Prostate gland (tissue), 2 donors: ENCODE measurements around the gene C1R. TPM values are rescaled to one million over a fixed set of nuclear protein-coding genes. Genes with fewer than 3 reads are reported as not detected.

Source experiments
- DNase-seq: peaks from one replicate; pipeline ENCODE4 v3.0.0-alpha.2; 2019; ENCODE audit warnings: low spot score
- H3K27ac ChIP-seq, 2 donors: fragments of 200-600 bp; sonication (generic); 2 replicates each; pipeline ENCODE4 v1.5.1; 2017 to 2019
- H3K27me3 ChIP-seq: fragments of 200-600 bp; sonication (generic); replicated peaks from 2 replicates; pipeline ENCODE4 v1.5.1; 2019; ENCODE audit not compliant: insufficient read depth
- H3K36me3 ChIP-seq, 2 donors: fragments of 200-600 bp; sonication (generic); 1 replicate in 1 of 2; 2 replicates in 1 of 2; pipeline versions ENCODE4 v1.5.1 to v1.8.1; 2017 to 2019
- H3K4me1 ChIP-seq: fragments of 200-600 bp; sonication (generic); replicated peaks from 2 replicates; pipeline ENCODE4 v1.5.1; 2019
- H3K4me3 ChIP-seq, 2 donors: fragments of 200-600 bp; sonication (generic); 2 replicates each; pipeline ENCODE4 v1.5.1; 2017 to 2019
- H3K9me3 ChIP-seq: fragments of 200-600 bp; sonication (generic); 2 replicates; pipeline ENCODE4 v1.5.1; 2017
- POLR2A ChIP-seq: fragments of 450-650 bp; IDR thresholded peaks from one replicate; pipeline ENCODE4 v1.6.1; 2016; ENCODE audit warnings: antibody characterized with exemption, mild to moderate bottlenecking
- POLR2AphosphoS5 ChIP-seq: sonication (generic); formaldehyde crosslinking; IDR thresholded peaks from one replicate; pipeline ENCODE4 v1.6.1; 2017; ENCODE audit warnings: antibody characterized with exemption
- WGBS: methylation state at CpG from one replicate; pipeline ENCODE4 v1.1.5; 2018; 5-methylcytosine and 5-hydroxymethylcytosine counted together
- intact Hi-C: fragments of 100-400 bp; cut with DNase I; formaldehyde crosslinking; loops from one replicate; pipeline ENCODE4 v1.14.2; 2022
- small RNA-seq, 2 donors: library from RNA; depleted of rRNA; stranded (forward); fragments of <200 nt; gene quantifications; one replicate each; pipeline ENCODE3, GENCODE V24; 2016
- total RNA-seq, 2 donors: library from RNA; depleted of rRNA; stranded (reverse); fragments of >200 nt; gene quantifications; one replicate each; pipeline ENCODE4 v1.1.0, GENCODE V29; 2016
- TF ChIP-seq, protein P1 (sequence below), 4 experiments: fragments of 200-600 bp in 2 of 4; fragments of 450-650 bp in 2 of 4; sonication (generic) in 2 of 4; IDR thresholded peaks; 1 replicate in 3 of 4; 2 replicates in 1 of 4; pipeline ENCODE4 v1.5.1; 2016 to 2019; ENCODE audit warnings: antibody characterized with exemption in 4 of 4, mild to moderate bottlenecking in 2 of 4, moderate library complexity in 2 of 4

The C1R gene
- total RNA-seq, 2 donors from 2014 or later, result 104 to 261 TPM

DNA sequence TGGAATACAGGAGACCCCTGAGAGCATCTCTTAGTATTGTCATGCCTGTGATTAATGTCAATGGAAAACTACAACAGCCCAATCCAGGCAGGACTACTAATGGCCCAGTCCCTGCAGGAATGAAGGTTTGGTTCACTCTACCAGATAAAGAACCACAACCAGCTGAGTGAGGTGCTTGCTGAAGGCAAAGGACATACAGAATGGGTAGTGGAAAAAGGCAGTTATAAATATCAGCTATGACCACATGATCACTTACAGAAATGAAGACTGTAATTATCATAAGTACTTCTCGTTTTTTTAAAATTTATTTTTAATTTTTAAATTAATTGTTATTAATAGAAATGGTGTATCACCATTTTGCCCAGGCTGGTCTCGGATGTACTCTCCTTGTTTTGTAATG is 56.8 kb downstream of the C1R start:
- no peaks in the 10 kb centered on the region for H3K27me3 ChIP-seq
- 82% methylated on average over 2 of the region's 2 CpGs for WGBS
- H3K4me3 ChIP-seq, result no peak overlapping the region
- no peak for DNase-seq
- TF ChIP-seq, protein P1, sequence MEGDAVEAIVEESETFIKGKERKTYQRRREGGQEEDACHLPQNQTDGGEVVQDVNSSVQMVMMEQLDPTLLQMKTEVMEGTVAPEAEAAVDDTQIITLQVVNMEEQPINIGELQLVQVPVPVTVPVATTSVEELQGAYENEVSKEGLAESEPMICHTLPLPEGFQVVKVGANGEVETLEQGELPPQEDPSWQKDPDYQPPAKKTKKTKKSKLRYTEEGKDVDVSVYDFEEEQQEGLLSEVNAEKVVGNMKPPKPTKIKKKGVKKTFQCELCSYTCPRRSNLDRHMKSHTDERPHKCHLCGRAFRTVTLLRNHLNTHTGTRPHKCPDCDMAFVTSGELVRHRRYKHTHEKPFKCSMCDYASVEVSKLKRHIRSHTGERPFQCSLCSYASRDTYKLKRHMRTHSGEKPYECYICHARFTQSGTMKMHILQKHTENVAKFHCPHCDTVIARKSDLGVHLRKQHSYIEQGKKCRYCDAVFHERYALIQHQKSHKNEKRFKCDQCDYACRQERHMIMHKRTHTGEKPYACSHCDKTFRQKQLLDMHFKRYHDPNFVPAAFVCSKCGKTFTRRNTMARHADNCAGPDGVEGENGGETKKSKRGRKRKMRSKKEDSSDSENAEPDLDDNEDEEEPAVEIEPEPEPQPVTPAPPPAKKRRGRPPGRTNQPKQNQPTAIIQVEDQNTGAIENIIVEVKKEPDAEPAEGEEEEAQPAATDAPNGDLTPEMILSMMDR (IDR thresholded peaks at IDR 0.05), result no peak
- TF ChIP-seq POLR2A (no peak), POLR2AphosphoS5 (no peak)
- H3K9me3 ChIP-seq, result no peaks in the 10 kb centered on the region
- intact Hi-C loops, result no loop called here
- no peak overlapping the region for H3K27ac ChIP-seq
- no peaks in the 10 kb centered on the region for H3K36me3 ChIP-seq
- no peaks in the 10 kb centered on the region for H3K4me1 ChIP-seq

DNA sequence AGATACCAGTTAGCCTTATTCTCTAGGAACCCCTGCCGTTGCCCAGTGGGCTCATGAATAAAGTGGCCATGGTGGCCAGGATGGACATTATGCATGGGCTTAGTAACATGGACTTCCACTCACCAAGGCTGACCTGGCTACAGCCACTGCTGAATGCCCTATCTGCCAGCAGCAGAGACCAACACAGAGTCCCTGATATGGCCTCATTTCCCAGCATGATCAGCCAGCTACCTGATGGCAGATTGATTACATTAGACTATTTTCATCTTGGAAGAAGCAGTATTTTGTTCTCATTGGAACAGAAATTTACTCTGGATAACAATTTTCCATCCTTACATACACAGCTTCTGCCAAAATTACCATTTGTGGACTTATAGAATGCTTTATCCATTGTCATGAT is 57.8 kb downstream of the C1R start:
- no peak for DNase-seq
- Histone ChIP-seq H3K4me1 (no peaks in the 10 kb centered on the region), H3K27ac (no peak overlapping the region), H3K9me3 (no peaks in the 10 kb centered on the region), H3K4me3 (no peak overlapping the region), H3K27me3 (no peaks in the 10 kb centered on the region), H3K36me3 (no peaks in the 10 kb centered on the region)
- 95% methylated on average over 1 of the region's 1 CpG for WGBS
- TF ChIP-seq POLR2A (no peak), POLR2AphosphoS5 (no peak)
- TF ChIP-seq, protein P1 (IDR thresholded peaks at IDR 0.05), result no peak
- intact Hi-C loops, result no loop called here

DNA sequence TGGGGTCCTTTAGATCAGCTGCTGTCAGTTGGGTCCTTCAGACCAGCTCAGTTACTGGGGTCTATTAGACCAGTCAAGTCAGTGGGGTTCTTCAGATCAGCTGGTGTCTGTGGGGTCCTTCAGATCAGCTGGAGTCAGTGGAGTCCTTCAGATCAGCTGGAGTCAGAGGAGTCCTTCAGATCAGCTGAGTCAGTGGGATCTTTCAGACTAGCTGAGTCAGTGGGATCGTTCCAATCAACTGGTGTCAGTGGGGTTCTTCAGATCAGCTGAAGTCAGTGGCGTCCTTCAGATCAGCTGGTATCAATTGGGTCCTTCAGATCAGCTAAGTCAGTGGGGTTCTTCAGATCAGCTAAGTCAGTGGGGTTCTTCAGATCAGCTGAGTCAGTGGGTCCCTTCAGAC is 59.3 kb downstream of the C1R start:
- Histone ChIP-seq H3K27me3 (no peaks in the 10 kb centered on the region), H3K4me3 (no peak overlapping the region), H3K4me1 (no peaks in the 10 kb centered on the region), H3K9me3 (no peaks in the 10 kb centered on the region), H3K36me3 (no peaks in the 10 kb centered on the region), H3K27ac (no peak overlapping the region)
- 89% methylated on average over 2 of the region's 2 CpGs for WGBS
- TF ChIP-seq POLR2AphosphoS5, result no peak
- TF ChIP-seq, protein P1 (IDR thresholded peaks at IDR 0.05), result no peak
- DNase-seq, result no peak
- intact Hi-C loops, result no loop called here

DNA sequence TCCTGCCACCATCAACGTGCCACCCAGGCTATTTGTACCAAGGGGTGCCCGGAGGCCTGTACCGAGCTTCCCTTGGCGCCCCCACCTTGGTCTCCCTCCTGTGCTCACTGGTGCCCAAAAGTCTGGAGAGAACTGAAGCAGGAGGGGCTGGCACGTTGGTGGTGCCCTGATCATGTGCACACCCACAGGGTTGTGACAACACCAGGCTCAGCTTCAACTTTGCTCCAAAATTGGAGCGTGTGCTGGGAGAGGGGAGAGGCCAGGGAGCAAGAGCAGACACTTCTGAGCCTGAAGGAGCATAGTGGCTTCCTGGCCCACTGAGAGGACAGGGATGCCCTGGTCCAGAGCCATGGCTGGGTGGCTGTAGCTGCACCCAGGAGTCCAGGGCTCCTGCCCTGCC is 60.9 kb downstream of the C1R start:
- no peaks in the 10 kb centered on the region for H3K27me3 ChIP-seq
- TF ChIP-seq, protein P1 (IDR thresholded peaks at IDR 0.05), result no peak
- TF ChIP-seq POLR2AphosphoS5, result no peak
- TF ChIP-seq POLR2A, result no peak
- WGBS, result 87% methylated on average over 6 of the region's 6 CpGs
- H3K4me3 ChIP-seq, result no peak overlapping the region
- no peak for DNase-seq
- no peak overlapping the region for H3K27ac ChIP-seq
- no peaks in the 10 kb centered on the region for H3K36me3 ChIP-seq
- H3K9me3 ChIP-seq, result no peaks in the 10 kb centered on the region
- intact Hi-C loops, result no loop called here
- no peaks in the 10 kb centered on the region for H3K4me1 ChIP-seq

Small RNA genes lying within 50 kb of the gene (small RNA-seq; reads per million reads assigned to genes)
- gene AC006512.1 (0 reads per million in 2 donors), gene RNU6-485P (0 reads per million in 2 donors)

Other genes starting within 250 kb of the C1R start
- gene CDCA3, start 241.2 kb downstream of the C1R start, total RNA-seq, result 10 to 100 TPM in 1 of 2 donors, 1 to 10 TPM in 1; 1.7 to 16.2 TPM
- 10 to 100 TPM; 58.3 to 84.1 TPM for gene USP5, start 240.3 kb downstream of the C1R start, total RNA-seq
- 100 to 1,000 TPM; 404 to 443 TPM for gene TPI1, start 224.9 kb downstream of the C1R start, total RNA-seq
- 10 to 100 TPM; 12.7 to 23.5 TPM for gene SPSB2, start 219.1 kb downstream of the C1R start, total RNA-seq
- gene LRRC23, start 187.6 kb downstream of the C1R start, total RNA-seq, result 10 to 100 TPM; 15.9 to 25.3 TPM
- 10 to 100 TPM in 1 of 2 donors, 1 to 10 TPM in 1; 6.9 to 13.0 TPM for gene ENO2, start 177.9 kb downstream of the C1R start, total RNA-seq
- gene ATN1, start 164.5 kb downstream of the C1R start, total RNA-seq, result 100 to 1,000 TPM in 1 of 2 donors, 10 to 100 TPM in 1; 93.0 to 129 TPM
- gene RNU7-1, start 148.6 kb downstream of the C1R start, total RNA-seq, result not detected
- 100 to 1,000 TPM; 352 to 711 TPM for gene C12orf57, start 148.4 kb downstream of the C1R start, total RNA-seq
- gene PTPN6, start 141.1 kb downstream of the C1R start, total RNA-seq, result 10 to 100 TPM; 30.6 to 43.2 TPM
- gene PHB2, start 121.8 kb downstream of the C1R start, total RNA-seq, result 100 to 1,000 TPM; 177 to 230 TPM
- gene EMG1, start 121.5 kb downstream of the C1R start, total RNA-seq, result 10 to 100 TPM; 37.7 to 46.3 TPM
- 10 to 100 TPM; 59.9 to 86.9 TPM for gene LPCAT3, start 74.0 kb downstream of the C1R start, total RNA-seq
- gene C1S, start 31.7 kb downstream of the C1R start, total RNA-seq, result 100 to 1,000 TPM in 1 of 2 donors, 10 to 100 TPM in 1; 52.7 to 176 TPM
- gene C1RL, start 16.8 kb upstream of the C1R start, total RNA-seq, result 10 to 100 TPM; 48.2 to 86.2 TPM
- gene RBP5, start 36.4 kb upstream of the C1R start, total RNA-seq, result 1 to 10 TPM; 2.4 to 3.5 TPM
- gene CLSTN3, start 37.9 kb upstream of the C1R start, total RNA-seq, result 10 to 100 TPM in 1 of 2 donors, 1 to 10 TPM in 1; 7.7 to 45.7 TPM
- gene PEX5, start 97.2 kb upstream of the C1R start, total RNA-seq, result 10 to 100 TPM; 26.2 to 78.6 TPM
- gene ACSM4, start 211.6 kb upstream of the C1R start, total RNA-seq, result under 1 TPM in 1 of 2 donors, not detected in 1; 0.91 TPM